NCI-H2196 treated with DMSO at 0.1 percent for 48 hours (cell line): ENCODE data around the gene BIRC7.

Experiments used
- DNase-seq: peaks from one replicate; lab custom pipeline; 2025; ENCODE audit not compliant: unreplicated experiment; lab: John Stamatoyannopoulos, UW

Gene BIRC7, protein sequence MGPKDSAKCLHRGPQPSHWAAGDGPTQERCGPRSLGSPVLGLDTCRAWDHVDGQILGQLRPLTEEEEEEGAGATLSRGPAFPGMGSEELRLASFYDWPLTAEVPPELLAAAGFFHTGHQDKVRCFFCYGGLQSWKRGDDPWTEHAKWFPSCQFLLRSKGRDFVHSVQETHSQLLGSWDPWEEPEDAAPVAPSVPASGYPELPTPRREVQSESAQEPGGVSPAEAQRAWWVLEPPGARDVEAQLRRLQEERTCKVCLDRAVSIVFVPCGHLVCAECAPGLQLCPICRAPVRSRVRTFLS

DNA sequence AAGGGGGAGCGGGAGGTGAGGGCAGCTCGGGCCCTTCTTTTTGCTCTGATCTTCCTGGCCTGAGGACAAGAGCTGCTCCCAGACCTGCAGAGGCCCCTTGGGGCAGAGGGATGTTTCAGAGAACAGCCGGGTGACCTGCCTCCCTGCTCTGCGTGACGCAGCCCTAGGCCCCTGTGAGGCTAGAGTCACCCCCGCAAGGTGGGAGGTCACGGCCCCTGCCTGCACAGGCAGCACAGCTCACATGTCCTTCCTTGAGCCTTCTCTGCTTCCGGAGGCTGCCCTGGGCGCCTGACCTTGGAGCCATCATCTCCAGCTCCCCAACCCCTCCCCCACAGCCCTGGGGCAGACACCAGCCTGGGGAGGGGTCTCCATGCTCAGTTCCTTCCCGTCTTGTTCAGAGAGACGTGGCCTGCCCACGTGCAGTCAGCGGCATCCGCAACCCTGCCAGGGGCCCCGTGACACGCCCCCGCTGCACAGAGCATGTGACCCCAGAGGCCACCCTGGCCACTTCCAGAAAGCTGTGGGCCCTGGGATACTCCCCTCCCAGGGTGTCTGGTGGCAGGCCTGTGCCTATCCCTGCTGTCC is at the start of gene BIRC7:
Gene BIRC7 (plus strand): TSS at position 507 of the 585 bp plus-strand sequence. CDS start 192 bp downstream, outside the sequence.
- DNase-seq = no peak

DNA sequence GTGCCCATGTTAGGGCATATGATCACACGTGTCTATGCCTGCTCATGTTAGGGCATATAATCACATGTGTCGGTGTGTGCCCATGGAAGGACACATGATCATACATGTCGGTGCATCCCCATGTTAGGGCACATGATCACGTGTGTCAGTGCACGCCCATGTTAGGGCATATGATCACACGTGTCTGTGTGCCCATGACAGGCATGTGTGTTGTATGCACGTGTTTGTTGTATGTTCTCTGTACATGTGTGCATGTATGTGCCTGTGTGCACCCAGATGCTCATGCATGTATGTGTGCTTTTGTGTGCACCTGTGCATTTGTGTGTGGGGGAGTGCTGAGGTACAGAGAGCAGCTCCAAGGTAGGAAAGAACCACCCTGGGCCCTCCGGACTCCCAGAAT is 49.6 kb upstream of the BIRC7 start:
- no peak for DNase-seq

DNA sequence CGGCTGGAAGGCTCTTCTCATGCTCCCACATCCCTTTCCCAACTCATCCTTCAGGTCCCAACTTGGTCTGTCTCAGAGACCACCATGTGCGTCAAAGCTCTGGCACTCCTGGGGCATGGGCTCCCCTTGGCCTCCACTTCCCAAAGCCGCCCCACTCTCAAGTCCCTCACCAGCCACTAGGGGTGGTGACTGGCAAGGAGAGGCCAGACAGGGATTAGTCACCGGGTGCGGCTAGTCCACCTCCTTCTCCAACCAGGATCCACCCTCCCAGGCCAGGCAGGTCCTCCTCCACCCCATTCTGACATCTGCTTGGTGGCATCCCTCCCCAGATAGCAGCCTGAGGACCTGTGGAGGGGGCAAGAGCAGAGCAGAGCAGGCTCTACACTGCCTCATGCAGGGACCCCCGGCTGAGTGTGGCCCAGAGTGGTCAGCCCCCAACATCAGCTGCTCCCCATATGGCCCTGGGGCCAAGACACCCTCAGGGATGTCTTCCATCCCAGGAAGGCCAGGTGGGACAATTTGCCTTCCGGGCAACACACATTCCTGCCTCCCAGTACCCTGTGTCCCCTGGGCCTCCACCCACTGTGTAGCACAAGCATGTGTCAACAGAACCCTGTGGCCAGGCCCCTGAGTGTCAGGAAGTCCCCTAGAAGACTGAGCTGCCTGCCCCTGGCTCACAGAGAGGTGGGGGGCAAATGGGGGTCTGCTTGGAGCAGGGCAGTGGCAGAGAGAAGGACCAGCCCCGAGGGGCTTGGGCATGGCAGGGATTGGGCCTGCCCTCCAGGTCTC is 49.0 kb upstream of the BIRC7 start:
- no peak for DNase-seq

DNA sequence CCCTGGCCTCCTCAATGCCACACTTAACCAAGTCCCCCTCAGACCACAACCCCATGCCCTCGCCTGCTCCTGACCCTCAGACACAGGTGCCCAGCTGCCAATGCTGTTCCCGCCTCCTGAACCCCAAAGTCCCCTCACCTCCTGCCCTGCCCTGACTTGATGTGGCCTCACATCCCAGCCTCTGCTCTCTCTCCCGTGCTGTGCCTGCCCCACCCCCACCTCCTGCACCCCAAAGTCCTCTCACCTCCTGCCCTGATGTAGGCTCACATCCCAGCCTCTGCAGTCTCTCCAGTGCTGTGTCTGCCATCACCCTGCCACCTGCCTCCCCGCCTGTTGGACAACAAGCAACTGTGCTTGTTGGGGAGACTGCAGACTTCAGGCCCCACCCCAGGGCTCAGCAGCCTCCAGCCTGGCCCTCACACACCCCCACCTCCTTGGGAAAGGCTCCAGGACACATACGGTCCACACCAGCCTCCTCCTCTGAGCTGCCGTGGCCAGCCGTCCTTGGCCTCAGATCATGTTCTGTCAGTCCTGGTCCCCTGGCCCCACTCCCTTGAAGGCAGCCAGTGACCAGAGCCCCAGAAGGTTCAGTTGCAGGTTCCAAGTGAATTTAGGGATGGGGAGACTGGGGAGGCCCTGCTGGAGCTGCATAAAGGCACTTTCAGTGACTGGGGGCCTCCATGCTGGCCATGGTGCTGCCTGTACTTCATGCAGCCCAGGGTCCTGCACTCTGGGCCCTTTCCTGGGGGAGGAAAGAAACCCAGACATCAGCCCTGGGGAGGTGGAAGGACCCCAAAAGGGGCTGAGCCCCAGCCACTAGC is 48.2 kb upstream of the BIRC7 start:
- no peak for DNase-seq

DNA sequence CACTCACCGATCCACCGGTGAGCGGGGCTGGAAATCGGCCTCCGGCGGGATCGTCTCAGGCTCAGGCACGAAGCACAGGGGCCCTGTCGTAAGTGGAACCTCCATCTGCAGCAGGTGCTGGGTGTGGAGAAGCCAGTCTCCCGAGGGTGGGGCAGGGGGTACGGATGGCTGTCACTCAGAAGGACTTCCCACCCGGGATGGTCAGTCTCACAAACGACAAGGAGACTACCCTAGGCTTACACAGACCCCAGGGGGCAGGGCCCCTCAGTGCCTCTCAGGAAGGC is 47.6 kb upstream of the BIRC7 start:
- no peak for DNase-seq

DNA sequence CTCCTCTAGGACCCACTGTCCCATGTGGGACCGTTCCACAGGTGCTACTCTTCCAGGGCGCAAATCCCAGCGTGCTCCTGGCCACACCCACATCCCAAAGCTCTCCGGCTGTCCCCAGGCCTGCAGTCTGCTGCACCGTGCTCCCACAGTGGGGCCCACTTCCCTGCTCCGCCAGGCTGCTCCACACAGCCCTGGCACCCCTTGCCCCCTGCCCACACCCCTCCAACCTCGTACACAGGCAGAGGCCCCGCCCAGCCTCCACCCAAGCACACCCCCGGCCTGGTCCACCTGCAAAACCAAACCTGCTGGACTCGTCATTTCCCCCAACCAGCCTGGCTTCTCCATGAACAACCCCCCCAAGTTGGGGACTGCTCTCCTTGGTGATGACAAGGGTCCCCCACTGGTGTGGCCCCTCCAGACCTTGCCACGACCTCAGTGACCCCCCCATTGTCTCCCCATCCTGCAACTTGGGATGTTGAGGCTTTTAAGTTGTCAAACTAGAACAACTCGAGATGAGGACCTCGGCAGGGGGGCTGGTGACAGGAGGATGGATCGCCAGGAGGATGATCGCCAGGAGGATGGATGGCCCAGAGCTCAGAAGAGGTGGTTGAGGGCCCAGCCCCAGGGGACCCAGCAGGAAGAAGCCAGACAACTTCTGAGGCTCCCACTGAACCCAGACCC is 46.9 kb upstream of the BIRC7 start:
- DNase-seq = no peak

DNA sequence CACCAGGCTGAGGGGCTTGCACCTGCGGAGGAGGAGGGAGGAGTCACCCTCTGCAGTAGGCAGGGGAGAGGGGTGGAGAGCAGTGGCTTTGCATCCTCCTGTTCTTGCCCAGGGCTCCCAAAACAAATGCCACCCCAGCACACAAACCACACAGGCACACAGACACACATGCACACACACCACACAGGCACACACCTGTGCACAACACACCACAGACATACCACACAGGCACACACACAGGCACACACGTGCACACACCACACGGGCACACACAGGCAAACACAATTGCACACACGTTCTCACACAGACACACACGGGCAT is 46.4 kb upstream of the BIRC7 start:
- DNase-seq = no peak

DNA sequence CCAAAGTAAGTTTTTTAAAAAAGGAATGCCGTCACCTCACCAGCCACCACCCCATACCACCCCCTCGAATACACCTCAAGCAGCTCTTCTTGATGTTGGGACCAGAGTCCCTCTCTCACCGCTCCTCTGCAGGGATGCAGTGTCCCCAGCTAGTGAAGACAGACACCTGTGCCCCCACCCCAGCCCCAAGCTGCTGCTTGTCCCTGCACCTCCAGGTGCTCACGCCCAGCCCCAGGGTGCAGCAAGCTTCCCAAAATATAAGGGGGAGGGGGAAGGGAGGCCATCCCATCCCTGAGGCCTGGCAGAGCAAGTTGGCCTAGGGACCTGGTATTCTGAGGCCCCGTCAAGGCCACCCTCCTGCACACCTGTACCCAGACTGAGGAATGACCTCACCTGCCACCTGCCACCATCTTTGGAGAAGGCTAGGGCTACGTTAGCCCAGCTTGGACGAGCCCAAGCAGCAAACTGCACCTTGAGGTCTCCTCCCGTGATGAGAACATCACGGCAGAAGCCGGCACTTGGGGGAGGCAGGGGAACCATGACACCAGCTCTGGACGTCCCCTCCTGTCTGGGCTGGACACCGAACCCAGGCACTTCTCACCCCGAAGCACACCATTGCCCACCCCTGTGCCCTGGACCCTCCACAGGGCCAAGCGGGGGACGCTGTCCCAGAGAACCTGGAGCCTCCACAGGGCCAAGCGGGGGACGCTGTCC is 45.7 kb upstream of the BIRC7 start:
- no peak for DNase-seq

DNA sequence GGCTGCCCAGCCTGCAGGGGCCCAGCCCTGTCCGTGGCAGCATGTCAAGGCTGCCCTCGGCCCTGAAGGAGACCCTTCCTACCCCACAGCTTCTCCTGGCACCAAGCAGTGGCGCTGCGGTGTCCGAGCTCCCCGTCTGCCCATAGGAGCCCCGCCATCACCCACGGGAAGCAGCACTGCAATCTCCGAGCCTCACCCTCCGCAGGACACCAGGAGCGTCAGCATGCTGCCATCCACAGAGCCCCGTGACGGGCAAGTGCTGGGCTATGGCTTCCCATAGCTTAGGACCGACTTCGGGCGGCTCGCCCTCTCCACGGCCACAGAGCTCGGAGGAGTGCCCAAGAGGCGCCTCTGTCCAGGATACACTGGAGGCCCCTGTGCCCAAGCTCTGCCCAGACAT is 44.9 kb upstream of the BIRC7 start:
- DNase-seq = no peak

DNA sequence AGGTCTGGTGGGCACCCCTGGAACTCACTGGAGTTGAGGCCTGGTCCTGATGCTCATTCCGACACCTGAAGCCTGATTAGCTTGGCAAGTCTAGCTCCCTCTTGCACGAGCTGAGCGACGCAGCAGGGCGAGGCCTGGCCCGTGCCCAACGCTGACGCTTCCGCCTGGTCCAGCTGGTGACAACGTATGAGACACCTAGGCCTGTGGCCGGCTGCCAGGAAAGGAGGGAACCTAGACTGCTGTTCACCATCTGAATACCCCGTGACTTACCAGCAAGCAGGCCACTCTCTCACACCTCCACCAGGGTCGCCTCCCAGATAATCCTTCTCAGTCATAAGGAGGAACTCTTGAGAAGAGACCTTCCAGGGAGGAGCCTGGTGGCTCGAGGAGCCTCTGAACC is 44.3 kb upstream of the BIRC7 start:
- DNase-seq = peak; percentile 91

DNA sequence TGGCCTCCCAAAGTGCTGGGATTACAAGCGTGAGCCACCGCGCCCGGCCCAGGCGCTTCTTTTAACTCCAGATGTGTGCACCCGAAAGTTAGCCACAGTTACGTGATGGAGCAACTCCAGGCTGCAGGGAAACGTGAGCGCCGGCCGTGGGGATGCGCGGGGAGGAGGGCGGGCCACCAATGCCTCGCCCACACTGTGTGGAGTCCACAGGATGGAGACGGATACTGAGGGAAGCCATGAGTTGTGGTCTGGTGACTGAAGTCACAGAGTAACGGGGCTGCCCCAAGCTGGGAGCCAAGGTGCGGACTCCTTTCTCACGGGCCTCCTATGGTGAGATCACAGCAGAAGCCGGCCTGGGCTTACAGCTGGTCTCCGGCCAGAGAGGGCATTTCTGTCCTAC is 43.0 kb upstream of the BIRC7 start:
- no peak for DNase-seq

DNA sequence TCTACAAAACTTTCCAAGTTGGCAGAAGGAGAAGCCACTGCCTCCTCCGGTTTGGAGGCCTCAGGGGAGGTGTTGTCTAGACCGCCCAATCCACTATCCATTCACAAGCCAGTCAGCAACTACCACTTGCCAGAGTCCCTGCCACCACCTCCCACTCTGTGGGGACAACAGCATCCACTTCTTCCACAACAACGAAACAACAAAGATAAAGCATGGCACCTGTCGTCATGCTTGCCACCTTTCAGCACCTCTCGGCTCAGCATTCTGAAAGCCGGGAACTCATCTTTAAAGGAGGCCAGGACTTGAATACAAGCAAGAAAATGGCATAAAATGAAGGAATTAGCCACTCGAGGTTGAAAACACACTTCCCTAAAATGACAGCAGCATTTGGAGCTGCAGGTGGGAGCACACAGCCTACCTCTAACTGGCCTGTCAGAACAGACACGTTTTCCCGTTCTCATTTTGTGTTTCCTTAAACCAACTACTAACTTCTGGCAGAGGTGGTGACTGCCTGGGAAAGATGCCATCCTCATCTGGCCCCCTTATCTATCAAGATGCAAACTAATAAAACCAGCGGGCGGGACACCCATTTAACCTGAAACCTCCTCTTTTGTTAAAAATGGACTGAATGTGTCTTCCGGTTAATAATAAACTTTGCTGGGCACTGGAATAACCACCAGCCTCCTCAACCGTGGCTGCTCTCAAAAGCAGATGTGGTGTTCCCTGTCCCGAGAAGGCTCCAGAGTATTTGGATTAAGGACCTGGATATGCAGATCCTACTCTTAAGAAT is 41.5 kb upstream of the BIRC7 start:
- no peak for DNase-seq

DNA sequence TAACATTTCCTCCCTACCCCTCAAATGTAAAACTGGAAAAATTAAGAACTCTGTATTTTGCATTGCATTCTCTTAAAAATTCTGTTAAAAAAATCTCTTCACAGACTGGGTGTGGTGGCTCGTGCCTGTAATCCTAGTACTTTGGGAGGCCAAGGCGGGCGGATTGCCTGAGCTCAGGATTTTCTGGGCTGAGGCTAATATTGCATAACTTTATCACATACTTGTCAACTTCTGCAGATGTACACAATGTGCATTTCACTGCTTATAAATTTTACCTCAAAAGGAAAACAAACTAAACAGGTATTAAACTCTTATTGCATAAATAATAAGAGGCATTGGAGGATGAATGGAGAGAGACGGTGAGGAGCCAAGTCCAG is 40.9 kb upstream of the BIRC7 start:
- DNase-seq = no peak

DNA sequence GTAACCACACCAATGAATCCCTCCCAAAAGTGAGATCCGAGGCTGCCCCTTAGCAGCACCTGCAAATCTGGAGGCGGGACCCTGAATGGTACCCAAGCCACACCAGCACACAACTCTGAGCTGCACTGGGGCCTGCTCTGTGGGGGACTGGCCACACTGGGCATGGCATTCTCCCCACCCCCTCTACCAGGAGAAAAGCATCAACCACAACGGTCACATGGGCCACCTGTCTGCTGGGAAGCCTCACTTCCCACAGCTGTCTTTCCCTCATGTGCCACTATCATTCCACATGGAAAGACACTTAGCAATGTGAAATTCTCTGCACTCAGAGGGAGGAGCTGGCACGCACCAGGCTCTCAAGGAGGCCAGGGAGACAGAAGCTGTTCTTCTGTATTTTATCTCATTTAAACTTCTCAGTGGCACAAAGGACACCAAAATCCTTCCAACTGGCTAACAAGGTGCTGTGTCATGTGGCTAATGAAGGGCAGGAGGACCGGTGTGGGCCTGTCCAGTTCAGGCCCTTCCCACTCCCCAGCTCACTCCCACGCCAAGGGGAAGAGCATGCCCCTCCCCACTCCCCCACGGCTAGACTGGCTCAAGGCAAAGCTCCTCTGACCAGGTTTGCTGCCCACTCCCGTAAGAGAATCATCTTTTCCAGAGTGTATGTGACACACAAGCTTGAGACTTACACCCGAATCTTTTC is 38.8 kb upstream of the BIRC7 start:
- no peak for DNase-seq

DNA sequence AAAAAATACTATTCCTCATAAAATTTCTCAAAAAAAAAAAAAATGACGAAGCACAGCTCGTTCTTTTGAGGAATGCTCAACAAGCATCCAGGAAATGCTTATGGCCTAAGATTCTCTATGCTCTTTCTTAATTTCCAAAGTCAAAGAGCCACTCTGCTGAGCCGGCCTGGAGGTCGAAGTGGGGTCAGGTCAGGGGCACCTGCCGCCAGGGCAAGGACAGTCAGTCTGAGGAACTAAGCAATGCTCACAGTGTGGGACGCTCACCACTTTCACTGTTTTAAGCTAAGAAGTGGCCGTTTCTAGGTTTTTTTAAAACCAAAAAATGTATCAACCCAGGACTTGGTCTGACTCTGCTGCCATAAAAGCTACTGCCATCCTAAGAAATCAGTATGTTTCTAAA is 37.1 kb upstream of the BIRC7 start:
- DNase-seq = no peak

DNA sequence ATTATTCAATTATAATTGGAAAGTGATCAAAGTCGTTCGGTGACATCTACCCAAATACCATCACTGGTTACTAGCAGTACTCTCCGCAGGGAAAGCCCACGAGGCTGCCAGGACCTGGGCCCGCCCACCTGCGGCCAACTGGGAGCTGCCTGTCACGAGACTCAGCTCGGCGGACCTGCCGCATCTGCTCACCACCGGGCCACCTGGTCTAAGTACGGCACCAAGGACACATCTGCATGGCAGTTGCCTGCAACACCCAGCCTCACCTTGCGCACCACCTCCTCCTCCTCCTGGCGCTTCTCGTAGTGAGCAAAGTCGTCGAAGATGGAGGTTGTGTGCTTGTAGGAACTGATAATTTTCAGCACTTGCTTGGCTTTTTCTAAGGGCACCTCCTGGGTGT is 33.7 kb upstream of the BIRC7 start:
- DNase-seq = no peak

DNA sequence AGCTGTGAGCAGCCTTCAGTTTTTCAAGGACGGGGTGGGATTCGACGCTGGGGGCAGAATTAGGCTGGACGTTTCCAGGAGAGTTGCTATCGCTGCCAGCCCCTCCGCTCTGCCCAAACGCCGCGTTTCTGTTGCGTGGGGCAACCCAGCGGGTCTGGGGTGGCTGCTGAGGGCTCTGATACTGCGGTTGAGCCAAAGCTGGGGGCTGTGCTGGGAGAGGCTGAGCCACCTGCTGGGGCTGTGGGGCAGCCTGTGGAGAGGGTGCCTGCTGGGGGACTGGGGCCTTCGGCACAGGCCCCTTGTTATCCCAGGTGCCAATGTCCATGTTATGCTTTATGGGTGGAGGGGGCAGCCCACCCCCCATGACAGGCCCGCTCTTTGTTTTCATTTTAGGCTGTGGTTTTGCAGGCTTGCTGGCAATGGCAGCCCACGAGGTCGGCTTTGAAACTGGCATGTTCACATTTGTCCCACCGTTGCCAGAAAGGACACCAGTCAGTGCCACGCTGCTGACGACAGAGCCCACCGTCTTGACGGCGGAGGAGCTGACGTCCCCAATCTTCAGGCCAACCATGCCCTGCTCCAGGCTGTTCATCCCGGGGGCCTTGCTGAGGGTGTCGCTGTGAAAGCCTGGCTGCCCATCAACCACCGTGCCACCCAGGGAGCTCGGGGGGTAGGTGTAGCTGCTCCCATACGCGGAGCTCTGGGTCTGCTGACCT is 32.7 kb upstream of the BIRC7 start:
- no peak for DNase-seq

DNA sequence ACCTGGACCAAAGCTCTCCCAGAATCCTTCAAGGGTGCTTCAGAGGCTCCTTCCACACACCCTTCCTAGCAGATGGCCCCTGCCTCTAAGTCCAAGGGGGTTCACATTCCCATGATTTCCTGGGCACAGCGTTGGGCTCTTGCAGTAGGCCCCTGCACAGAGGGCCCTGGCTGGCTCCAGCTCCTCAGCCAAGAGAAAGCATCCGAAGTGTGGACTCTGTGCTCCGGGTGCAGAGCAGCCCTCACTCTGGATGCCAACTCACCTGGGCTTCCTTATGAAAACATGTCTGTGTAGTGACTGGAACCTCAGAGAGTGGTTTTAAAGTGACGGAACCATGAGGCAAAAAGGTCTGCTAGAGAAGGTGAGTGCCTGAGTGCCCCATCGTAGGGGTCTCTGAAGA is 31.3 kb upstream of the BIRC7 start:
- no peak for DNase-seq

DNA sequence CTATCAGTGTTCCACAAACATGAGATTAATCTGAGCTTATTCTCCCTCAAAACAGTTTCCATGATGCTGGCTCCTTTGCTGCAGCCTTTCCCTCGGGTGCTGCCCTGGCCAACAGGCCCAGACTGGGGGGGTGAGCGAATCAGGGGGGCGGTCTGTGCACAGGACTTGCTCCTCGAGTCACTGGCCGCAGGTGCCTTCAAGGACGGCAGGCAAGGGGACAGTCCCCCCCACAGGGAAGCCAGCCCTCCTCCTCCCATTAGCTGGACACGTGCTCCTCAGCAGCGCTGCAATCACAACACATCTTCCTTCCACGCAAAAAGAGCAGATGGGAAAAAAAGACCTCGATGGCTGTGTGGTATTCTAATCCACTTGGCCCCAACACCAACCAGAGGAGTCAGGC is 29.8 kb upstream of the BIRC7 start:
- DNase-seq = no peak
